H1 (cell line): ENCODE measurements around the gene ADRA2C.

Experiments
- CEBPB ChIP-seq: IDR thresholded peaks from 2 replicates; pipeline ENCODE4 v1.6.1; 2012; ENCODE audit warnings: low read depth, low read length
- CTCF ChIP-seq, 3 experiments: IDR thresholded peaks; 1 replicate in 2 of 3; 2 replicates in 1 of 3; pipeline versions ENCODE4 v1.5.1 to v1.6.1; 2011; ENCODE audit warnings: low read length in 3 of 3, mild to moderate bottlenecking in 3 of 3, inconsistent platforms in 2 of 3, low read depth in 1 of 3, moderate library complexity in 1 of 3; ENCODE audit not compliant: insufficient read depth in 1 of 3; ENCODE audit errors: control extremely low read depth in 1 of 3
- EP300 ChIP-seq, 2 experiments: IDR thresholded peaks; 1 replicate in 1 of 2; 2 replicates in 1 of 2; pipeline ENCODE4 v1.6.1; 2011 to 2012; ENCODE audit warnings: low read depth in 2 of 2, low read length in 2 of 2, mild to moderate bottlenecking in 2 of 2, borderline replicate concordance in 1 of 2, inconsistent platforms in 1 of 2, moderate library complexity in 1 of 2
- EZH2 ChIP-seq: fragments of 200-600 bp; sonication (generic); IDR thresholded peaks from 2 replicates; pipeline ENCODE4 v1.7.1; 2012; ENCODE audit warnings: low read depth, mild to moderate bottlenecking, moderate library complexity, low read length, inconsistent platforms; ENCODE audit not compliant: severe bottlenecking
- GABPA ChIP-seq: IDR thresholded peaks from 2 replicates; pipeline ENCODE4 v1.6.1; 2011; ENCODE audit warnings: mild to moderate bottlenecking, low read length, moderate library complexity, borderline replicate concordance; ENCODE audit not compliant: insufficient read depth
- HDAC6 ChIP-seq: IDR thresholded peaks from one replicate; pipeline ENCODE4 v1.7.1; 2012; ENCODE audit warnings: low read depth, mild to moderate bottlenecking, inconsistent platforms, low read length, moderate library complexity
- JUN ChIP-seq: IDR thresholded peaks from 2 replicates; pipeline ENCODE4 v1.6.1; 2011; ENCODE audit warnings: low read depth, mild to moderate bottlenecking, improper control_type of control experiment, low read length
- MAX ChIP-seq: IDR thresholded peaks from 2 replicates; pipeline ENCODE4 v1.6.1; 2012; ENCODE audit warnings: inconsistent platforms
- POLR2A ChIP-seq, 2 experiments: IDR thresholded peaks; 1 replicate in 1 of 2; 2 replicates in 1 of 2; pipeline ENCODE4 v1.6.1; 2011; ENCODE audit warnings: low read depth in 2 of 2, low read length in 2 of 2, mild to moderate bottlenecking in 2 of 2; ENCODE audit errors: control extremely low read depth in 1 of 2
- SP1 ChIP-seq: IDR thresholded peaks from 2 replicates; pipeline ENCODE4 v1.6.1; 2011; ENCODE audit warnings: low read depth, low read length
- ZNF274 ChIP-seq: IDR thresholded peaks from 2 replicates; pipeline ENCODE4 v1.7.0; 2012; ENCODE audit warnings: low read length, borderline replicate concordance; ENCODE audit errors: extremely low read depth

- no peak for TF ChIP-seq JUN
- TF ChIP-seq SP1, result no peak
- no peak for TF ChIP-seq CTCF (IDR thresholded peaks at IDR 0.05; ENCODE audit: control extremely low read depth in 1 of 3, insufficient read depth in 1 of 3, low read depth in 1 of 3, low read length in 3 of 3)
- TF ChIP-seq ZNF274, result no peak
- no peak for TF ChIP-seq CEBPB
- TF ChIP-seq GABPA, result no peak
- TF ChIP-seq EP300 (IDR thresholded peaks at IDR 0.05; ENCODE audit: borderline replicate concordance in 1 of 2, low read depth in 2 of 2, low read length in 2 of 2), result no peak
- TF ChIP-seq MAX, result no peak
- no peak for TF ChIP-seq POLR2A (IDR thresholded peaks at IDR 0.05; ENCODE audit: control extremely low read depth in 1 of 2, low read depth in 2 of 2, low read length in 2 of 2)
- no peak for TF ChIP-seq HDAC6
- no peak for TF ChIP-seq EZH2
Observed at GRCh38 chr4:3785292-3785565, 19.0 kb downstream of the ADRA2C start.
